Measurements from ENCODE around the gene SPG11. TPM values are rescaled to one million over a fixed set of nuclear protein-coding genes. Genes with fewer than 3 reads are reported as not detected.
A peak's percentile ranks its signal among the peaks of the same experiment; 100 is the strongest.

The SPG11 gene
- total and polyA plus RNA-seq, 2 of the 13 experiments (the other 11 are each of a cell fraction or from before 2014, with no cell fraction given) = 31.5 to 40.7 TPM

DNA sequence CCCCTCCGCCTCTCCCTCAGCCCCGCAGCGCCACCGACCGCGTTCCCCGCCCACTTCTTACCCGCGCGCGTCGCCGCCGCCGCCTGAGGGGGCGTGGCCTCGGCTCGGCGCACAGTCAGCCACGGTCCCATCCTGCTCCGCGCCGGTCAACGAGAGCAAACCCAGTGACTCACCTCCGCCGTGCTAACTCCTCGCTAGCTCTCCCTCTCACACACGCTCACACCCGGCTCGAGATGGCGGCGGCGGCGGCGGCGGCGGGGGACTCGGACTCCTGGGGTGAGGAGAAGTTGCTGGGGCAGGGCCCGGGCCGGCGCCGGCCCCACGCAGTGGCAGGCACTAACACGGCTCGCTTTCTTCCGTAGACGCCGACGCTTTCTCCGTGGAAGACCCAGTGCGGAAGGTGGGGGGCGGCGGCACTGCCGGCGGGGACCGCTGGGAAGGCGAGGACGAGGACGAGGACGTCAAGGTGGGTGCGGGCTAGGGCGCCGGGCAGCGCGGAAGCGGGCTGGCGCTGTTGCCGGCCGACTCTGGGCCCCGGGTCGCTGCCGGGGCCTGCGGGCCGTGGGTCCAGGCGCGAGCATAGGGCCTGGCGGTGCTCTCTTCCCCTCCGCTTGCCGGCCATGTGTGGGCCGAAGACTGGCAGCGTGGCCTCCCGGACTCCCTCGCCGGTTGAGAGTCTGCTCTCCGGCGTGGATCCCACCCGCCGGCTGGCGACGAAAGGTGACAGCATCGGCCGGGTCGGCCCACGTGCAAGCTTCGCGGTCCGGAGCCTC lies 126.3 kb downstream of the SPG11 start, which contains the start of gene EIF3J (continued):
- TF ChIP-seq, protein P1, sequence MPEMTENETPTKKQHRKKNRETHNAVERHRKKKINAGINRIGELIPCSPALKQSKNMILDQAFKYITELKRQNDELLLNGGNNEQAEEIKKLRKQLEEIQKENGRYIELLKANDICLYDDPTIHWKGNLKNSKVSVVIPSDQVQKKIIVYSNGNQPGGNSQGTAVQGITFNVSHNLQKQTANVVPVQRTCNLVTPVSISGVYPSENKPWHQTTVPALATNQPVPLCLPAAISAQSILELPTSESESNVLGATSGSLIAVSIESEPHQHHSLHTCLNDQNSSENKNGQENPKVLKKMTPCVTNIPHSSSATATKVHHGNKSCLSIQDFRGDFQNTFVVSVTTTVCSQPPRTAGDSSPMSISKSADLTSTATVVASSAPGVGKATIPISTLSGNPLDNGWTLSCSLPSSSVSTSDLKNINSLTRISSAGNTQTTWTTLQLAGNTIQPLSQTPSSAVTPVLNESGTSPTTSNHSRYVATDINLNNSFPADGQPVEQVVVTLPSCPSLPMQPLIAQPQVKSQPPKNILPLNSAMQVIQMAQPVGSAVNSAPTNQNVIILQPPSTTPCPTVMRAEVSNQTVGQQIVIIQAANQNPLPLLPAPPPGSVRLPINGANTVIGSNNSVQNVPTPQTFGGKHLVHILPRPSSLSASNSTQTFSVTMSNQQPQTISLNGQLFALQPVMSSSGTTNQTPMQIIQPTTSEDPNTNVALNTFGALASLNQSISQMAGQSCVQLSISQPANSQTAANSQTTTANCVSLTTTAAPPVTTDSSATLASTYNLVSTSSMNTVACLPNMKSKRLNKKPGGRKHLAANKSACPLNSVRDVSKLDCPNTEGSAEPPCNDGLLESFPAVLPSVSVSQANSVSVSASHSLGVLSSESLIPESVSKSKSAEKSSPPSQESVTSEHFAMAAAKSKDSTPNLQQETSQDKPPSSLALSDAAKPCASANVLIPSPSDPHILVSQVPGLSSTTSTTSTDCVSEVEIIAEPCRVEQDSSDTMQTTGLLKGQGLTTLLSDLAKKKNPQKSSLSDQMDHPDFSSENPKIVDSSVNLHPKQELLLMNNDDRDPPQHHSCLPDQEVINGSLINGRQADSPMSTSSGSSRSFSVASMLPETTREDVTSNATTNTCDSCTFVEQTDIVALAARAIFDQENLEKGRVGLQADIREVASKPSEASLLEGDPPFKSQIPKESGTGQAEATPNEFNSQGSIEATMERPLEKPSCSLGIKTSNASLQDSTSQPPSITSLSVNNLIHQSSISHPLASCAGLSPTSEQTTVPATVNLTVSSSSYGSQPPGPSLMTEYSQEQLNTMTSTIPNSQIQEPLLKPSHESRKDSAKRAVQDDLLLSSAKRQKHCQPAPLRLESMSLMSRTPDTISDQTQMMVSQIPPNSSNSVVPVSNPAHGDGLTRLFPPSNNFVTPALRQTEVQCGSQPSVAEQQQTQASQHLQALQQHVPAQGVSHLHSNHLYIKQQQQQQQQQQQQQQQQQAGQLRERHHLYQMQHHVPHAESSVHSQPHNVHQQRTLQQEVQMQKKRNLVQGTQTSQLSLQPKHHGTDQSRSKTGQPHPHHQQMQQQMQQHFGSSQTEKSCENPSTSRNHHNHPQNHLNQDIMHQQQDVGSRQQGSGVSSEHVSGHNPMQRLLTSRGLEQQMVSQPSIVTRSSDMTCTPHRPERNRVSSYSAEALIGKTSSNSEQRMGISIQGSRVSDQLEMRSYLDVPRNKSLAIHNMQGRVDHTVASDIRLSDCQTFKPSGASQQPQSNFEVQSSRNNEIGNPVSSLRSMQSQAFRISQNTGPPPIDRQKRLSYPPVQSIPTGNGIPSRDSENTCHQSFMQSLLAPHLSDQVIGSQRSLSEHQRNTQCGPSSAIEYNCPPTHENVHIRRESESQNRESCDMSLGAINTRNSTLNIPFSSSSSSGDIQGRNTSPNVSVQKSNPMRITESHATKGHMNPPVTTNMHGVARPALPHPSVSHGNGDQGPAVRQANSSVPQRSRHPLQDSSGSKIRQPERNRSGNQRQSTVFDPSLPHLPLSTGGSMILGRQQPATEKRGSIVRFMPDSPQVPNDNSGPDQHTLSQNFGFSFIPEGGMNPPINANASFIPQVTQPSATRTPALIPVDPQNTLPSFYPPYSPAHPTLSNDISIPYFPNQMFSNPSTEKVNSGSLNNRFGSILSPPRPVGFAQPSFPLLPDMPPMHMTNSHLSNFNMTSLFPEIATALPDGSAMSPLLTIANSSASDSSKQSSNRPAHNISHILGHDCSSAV (CRISPR knock-in tag; IDR thresholded peaks at IDR 0.05; ENCODE audit: borderline replicate concordance) = no peak
- TF ChIP-seq ZNF552 (CRISPR knock-in tag; IDR thresholded peaks at IDR 0.05; ENCODE audit: borderline replicate concordance) (no peak), SATB2 (CRISPR knock-in tag; IDR thresholded peaks at IDR 0.05) (no peak), PHF8 (CRISPR knock-in tag; IDR thresholded peaks at IDR 0.05) (peak; percentile 89), WIZ (CRISPR knock-in tag; IDR thresholded peaks at IDR 0.05) (peak; percentile 93), BRCA1 (CRISPR knock-in tag; IDR thresholded peaks at IDR 0.05) (no peak), SYNCRIP (IDR thresholded peaks at IDR 0.05; ENCODE audit: insufficient read depth, low read depth, low read length) (no peak), SOX6 (IDR thresholded peaks at IDR 0.05) (no peak), SOX6 (CRISPR knock-in tag; IDR thresholded peaks at IDR 0.05) (0 out of 2 replicates have a peak, but pooled peaks have one; percentile 10), NFIB (CRISPR knock-in tag; IDR thresholded peaks at IDR 0.05; ENCODE audit: borderline replicate concordance) (no peak), ZBTB38 (CRISPR knock-in tag; IDR thresholded peaks at IDR 0.05) (peak; percentile 53), KLF15 (CRISPR knock-in tag; IDR thresholded peaks at IDR 0.05; ENCODE audit: borderline replicate concordance) (0 out of 2 replicates have a peak, but pooled peaks have one; percentile 47), ZNF10 (CRISPR knock-in tag; IDR thresholded peaks at IDR 0.05; ENCODE audit: borderline replicate concordance, low read depth) (no peak), ZSCAN22 (CRISPR knock-in tag; IDR thresholded peaks at IDR 0.05) (peak; percentile 42; the same call in 1 of the 2 replicates), ZNF556 (CRISPR knock-in tag; IDR thresholded peaks at IDR 0.05; ENCODE audit: borderline replicate concordance) (peak; percentile 70), MXD4 (CRISPR knock-in tag; IDR thresholded peaks at IDR 0.05) (0 out of 2 replicates have a peak, but pooled peaks have one; percentile 74)
- TF ChIP-seq, protein P2, sequence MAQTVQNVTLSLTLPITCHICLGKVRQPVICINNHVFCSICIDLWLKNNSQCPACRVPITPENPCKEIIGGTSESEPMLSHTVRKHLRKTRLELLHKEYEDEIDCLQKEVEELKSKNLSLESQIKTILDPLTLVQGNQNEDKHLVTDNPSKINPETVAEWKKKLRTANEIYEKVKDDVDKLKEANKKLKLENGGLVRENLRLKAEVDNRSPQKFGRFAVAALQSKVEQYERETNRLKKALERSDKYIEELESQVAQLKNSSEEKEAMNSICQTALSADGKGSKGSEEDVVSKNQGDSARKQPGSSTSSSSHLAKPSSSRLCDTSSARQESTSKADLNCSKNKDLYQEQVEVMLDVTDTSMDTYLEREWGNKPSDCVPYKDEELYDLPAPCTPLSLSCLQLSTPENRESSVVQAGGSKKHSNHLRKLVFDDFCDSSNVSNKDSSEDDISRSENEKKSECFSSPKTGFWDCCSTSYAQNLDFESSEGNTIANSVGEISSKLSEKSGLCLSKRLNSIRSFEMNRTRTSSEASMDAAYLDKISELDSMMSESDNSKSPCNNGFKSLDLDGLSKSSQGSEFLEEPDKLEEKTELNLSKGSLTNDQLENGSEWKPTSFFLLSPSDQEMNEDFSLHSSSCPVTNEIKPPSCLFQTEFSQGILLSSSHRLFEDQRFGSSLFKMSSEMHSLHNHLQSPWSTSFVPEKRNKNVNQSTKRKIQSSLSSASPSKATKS (CRISPR knock-in tag; IDR thresholded peaks at IDR 0.05) = no peak; the same call in 1 of the 2 replicates
- TF ChIP-seq, protein P3, sequence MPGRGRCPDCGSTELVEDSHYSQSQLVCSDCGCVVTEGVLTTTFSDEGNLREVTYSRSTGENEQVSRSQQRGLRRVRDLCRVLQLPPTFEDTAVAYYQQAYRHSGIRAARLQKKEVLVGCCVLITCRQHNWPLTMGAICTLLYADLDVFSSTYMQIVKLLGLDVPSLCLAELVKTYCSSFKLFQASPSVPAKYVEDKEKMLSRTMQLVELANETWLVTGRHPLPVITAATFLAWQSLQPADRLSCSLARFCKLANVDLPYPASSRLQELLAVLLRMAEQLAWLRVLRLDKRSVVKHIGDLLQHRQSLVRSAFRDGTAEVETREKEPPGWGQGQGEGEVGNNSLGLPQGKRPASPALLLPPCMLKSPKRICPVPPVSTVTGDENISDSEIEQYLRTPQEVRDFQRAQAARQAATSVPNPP (CRISPR knock-in tag; IDR thresholded peaks at IDR 0.05) = peak; percentile 29; the same call in 1 of the 2 replicates
